ENCODE measurements around the gene PEX10.

GRCh38 chr1:2389644-2390043 is 22.7 kb downstream of the PEX10 start:
- TF ChIP-seq CTCF (IDR thresholded peaks at IDR 0.05 in 2 of 3, conservative IDR thresholded peaks at IDR 0.05 in 1 of 3; ENCODE audit: control insufficient read depth in 2 of 3, extremely low read depth in 1 of 3, insufficient read depth in 1 of 3, low read depth in 3 of 3, low read length in 3 of 3): no peak
- no peak for TF ChIP-seq TARDBP (IDR thresholded peaks at IDR 0.05; ENCODE audit: borderline replicate concordance)
- TF ChIP-seq HDAC2 (IDR thresholded peaks at IDR 0.05): no peak
- no peak for TF ChIP-seq ELK1 (IDR thresholded peaks at IDR 0.05; ENCODE audit: low read depth, low read length)
- no peak for TF ChIP-seq ZNF207 (IDR thresholded peaks at IDR 0.05; ENCODE audit: borderline replicate concordance)
- no peak for TF ChIP-seq MAX (IDR thresholded peaks at IDR 0.05; ENCODE audit: low read depth, low read length)
- no peak for TF ChIP-seq SIN3A (IDR thresholded peaks at IDR 0.05; ENCODE audit: low read depth, low read length)
- TF ChIP-seq EZH2 (IDR thresholded peaks at IDR 0.05; ENCODE audit: borderline replicate concordance, control insufficient read depth, low read depth, low read length): no peak
- TF ChIP-seq NRF1 (conservative IDR thresholded peaks at IDR 0.05; ENCODE audit: low read depth, low read length): no peak
- TF ChIP-seq ATF7 (IDR thresholded peaks at IDR 0.05; ENCODE audit: low read depth): no peak
